SKM-1 (cell line): Measurements from ENCODE around the gene CLEC5A.
"Not testable (repeated sequence)": the region's sequence is repeated elsewhere in the genome, so short reads cannot be mapped to it uniquely, and the experiment has no call there.

Source experiments
- DNase-seq: peaks from one replicate; lab custom pipeline; 2025; ENCODE audit not compliant: unreplicated experiment; lab: John Stamatoyannopoulos, UW

CLEC5A gene

GRCh38 chr7:141946796-141947195, at the start of gene CLEC5A:
CLEC5A (minus strand) TSS chr7:141946974; CDS start chr7:141946292, 682 bp downstream.
- DNase-seq: no peak

DNA sequence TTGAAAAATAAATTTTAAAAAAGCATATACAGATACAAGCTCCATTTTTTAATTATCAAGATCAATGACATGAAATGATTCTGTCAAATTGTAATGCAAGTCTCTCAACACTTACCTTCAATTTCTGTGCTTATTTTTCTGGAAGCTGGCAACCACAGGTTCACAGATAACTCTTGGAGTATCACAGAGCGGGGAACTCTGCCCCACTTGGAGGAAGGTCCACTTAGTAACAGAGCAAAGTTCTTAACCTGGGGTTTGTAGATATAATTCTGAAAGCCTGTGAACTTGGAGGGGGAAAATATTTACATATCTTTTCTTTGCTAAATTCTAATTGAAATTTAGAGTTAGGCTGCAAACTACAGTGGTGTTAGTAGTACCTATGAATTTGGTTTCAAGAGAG, 46.6 kb upstream of the CLEC5A start:
- no peak for DNase-seq

- no peak for DNase-seq
Observed at GRCh38 chr7:141992688-141993087, 45.9 kb upstream of the CLEC5A start.

- DNase-seq: peak; percentile 51
Observed at GRCh38 chr7:141992156-141992555, 45.4 kb upstream of the CLEC5A start.

- DNase-seq: peak; percentile 31
Observed at GRCh38 chr7:141991140-141991539, 44.4 kb upstream of the CLEC5A start.

DNA sequence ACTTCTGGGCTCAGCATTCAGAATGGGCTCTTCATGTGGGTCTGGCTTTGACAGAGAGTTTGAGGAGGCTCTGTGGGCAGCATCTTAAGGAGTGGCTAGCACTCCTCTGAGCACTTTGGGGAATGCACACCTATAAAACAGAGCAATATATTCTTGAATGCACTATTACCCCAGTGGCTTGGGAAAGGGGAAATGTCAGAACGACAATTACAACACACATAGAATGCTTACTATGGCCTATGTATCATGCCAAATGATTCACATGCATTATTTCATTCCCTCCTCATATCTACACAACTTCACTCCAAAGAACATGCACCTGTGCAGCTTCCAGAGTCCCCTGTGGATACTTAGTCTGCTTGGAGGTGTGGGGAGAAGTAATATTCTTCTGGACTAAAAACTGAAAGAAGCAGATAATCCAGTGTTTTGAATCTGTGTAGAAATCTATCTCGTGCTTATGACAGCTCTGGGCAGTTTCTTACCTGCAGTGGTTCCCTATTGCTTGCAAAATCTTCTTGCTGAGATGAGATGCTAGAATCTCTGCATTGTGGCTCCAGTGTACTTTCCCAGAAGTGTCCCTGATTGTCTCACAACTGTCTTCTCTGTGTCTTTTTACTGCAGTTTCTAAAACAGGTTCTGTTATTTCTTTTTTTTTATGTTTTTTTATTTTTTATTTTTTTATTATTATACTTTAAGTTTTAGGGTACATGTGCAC, 43.4 kb upstream of the CLEC5A start:
- no peak for DNase-seq

DNA sequence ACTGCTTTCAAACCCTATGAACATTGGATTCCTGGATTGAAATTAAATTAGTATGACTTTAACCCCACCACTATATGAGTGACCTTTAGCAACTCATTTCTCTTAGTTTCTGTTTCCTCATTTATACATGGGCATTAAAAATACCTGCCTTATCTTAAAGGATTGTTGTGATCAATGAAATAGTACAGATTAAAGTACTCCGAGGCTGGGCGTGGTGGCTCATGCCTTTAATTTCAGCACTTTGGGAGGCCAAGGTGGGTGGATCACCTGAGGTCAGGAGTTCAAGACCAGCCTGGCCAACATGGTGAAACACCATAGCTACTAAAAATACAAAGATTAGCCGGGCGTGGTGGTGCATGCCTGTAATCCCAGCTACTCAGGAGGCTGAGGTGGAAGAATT, 41.0 kb upstream of the CLEC5A start:
- DNase-seq: not testable (repeated sequence)

- DNase-seq: no peak
Observed at GRCh38 chr7:141986923-141987322, 40.1 kb upstream of the CLEC5A start.

GRCh38 chr7:141985926-141986325, 39.2 kb upstream of the CLEC5A start:
- not testable (repeated sequence) for DNase-seq

- peak; percentile 79 for DNase-seq
Observed at GRCh38 chr7:141979568-141979967, 32.8 kb upstream of the CLEC5A start.

DNA sequence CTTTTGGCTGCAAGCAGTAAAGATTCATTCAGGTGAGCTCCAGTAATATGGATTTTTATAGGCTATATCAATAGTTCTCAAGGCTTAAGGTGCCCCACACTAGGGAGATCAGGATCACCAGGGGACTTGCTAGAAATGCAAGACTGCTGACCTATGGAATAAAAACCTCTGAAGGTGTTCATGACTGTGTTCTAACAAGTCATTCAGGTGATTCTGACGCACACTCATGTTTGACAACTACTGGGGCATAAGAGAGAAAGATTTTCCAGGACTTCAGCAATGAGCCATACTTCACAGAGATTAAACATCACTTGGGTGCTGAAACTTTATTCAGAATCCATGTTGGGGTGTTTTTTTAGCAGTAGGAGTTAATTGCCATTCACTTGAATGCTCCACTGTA, 31.6 kb upstream of the CLEC5A start:
- no peak for DNase-seq

DNA sequence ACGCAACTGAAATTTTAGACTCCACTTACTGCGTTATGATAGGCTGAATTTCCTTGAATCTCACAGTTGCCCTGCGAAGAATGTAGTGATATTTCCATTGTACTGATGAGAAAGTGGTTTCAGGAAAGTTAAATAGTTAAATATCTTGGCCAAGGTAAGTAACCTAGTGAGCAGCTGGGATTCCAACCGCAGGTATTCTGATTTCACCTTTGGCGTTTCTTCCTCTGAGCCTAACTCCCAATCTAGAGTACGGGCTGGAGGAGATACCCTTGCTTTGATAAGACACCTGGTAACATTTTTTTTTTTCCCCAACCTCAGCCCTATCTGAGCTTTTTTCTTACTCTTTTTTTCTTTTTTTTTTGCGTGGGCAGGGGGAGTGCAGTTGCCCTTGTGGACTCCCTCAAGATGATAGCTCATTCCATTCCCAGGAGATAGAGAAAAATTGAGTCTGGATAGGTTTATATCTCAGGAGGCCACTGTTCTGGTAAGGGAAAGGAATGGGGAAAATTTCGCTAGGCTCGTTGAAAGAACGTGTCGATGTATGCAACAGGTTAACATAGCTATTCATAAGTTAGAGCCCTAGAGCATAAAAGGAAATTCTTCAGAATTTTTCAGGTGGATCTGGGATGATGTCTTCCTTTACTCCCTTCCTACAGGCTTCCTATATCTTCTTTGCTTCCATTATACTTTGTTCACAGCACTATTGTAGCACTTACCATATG, 29.9 kb upstream of the CLEC5A start:
- no peak for DNase-seq

DNA sequence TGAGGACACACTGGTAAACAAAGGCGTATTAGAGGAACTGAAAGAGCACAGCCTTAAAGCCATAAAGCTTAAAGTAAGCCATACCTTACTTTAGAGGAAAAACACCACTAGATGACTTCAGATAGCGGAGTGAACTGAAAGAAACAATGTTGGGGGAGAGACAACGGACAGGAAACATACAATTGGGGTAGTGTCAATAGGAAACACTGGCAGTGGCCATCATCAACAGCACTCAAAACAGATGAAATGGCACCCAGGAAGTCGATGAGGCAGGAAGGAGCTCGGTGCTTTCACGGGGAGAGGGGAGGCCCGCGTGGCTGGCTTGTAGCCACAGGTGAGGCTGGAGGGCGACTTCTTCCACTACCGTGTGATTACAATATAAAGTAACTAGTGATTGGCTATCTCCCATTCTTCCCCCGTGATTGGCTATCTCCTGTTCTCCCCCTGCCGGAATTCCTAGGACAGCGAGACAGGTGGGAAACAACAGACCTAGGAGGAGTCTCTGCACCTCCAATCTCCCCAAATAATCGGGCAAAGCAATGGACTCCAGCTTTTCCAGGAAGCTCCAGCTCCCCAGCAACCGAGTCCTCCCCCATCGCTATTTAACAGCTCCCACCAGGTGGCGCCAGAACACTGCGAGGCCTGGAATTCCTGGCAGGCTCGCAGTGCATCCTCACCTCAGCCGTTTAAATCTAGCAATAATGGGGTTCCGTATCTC, 29.2 kb upstream of the CLEC5A start:
- peak; percentile 49 for DNase-seq

DNA sequence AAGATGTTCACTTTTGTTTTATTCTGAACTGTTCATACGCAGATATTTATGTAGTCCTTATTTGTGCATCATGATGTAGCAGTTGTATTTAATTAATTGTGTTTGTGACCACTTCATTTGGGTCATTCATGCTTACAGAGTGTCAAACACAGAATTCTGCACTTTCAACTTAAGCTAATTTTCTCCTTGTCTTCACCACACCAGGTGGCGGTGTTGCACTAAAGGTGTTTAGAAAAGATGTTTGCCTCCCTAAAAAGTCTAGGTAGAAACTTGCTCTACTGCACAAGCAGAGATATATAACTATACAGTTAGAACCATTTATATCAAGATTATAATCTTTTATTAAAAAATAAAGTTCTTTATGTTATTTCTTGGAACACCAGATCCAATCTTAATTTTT, 28.1 kb upstream of the CLEC5A start:
- no peak for DNase-seq

DNA sequence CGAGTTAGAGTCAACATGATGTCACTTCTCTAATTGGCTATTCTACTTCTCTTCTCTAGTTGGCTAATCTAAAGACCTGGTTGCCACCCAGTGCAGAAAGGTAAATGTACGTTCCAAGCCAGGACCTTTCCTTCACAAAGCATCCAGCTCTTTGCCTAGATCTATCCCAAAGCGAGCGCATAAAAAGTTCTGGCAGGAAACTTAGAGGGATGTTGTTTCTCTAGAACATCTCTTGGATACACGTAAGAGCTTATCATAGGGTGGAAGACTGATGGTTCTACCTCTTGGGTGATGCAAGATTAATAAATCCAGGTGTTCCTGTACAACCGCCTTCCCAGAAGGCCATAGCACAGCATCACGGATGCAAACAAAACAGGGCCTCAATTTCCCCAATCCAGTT, 26.9 kb upstream of the CLEC5A start, which contains the start of gene TAS2R38:
TAS2R38 (minus strand) TSS at position 101 of the 400 bp plus-strand sequence; CDS start at position 17, 84 bp downstream.
- no peak for DNase-seq

- peak; percentile 92 for DNase-seq
Observed at GRCh38 chr7:141960687-141961422, 14.1 kb upstream of the CLEC5A start.

GRCh38 chr7:141956084-141956483, 9.3 kb upstream of the CLEC5A start:
- peak; percentile 65 for DNase-seq

- no peak for DNase-seq
Observed at GRCh38 chr7:141954334-141954733, 7.6 kb upstream of the CLEC5A start.

DNA sequence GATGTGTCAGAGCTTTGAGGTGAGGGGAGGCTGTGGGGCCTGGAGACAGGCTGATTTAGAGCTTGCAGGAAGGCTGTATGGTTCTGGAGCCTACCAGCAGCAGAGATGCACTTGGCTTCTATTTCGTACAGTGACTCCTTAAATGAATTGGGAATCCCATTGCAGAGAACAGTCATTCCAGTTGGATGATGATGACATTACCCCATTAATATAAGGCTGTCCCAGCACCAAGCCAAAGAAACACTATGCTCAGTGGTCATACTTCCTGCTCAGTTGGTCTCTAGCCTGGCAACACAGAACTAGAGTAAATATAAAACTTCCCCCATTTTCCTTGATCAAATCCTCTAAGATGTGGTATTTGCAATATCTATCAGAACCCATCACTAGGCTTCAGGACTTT, 5.7 kb upstream of the CLEC5A start:
- no peak for DNase-seq

GRCh38 chr7:141950806-141951205, 4.0 kb upstream of the CLEC5A start:
- DNase-seq: no peak

- DNase-seq: no peak
Observed at GRCh38 chr7:141949911-141950310, 3.1 kb upstream of the CLEC5A start.
